Measurements from ENCODE around the gene NELL1. TPM values are rescaled to one million over a fixed set of nuclear protein-coding genes. Genes with fewer than 3 reads are reported as not detected.

The NELL1 gene
- total RNA-seq, 1 donor from 2014 or later = 0.29 TPM

DNA sequence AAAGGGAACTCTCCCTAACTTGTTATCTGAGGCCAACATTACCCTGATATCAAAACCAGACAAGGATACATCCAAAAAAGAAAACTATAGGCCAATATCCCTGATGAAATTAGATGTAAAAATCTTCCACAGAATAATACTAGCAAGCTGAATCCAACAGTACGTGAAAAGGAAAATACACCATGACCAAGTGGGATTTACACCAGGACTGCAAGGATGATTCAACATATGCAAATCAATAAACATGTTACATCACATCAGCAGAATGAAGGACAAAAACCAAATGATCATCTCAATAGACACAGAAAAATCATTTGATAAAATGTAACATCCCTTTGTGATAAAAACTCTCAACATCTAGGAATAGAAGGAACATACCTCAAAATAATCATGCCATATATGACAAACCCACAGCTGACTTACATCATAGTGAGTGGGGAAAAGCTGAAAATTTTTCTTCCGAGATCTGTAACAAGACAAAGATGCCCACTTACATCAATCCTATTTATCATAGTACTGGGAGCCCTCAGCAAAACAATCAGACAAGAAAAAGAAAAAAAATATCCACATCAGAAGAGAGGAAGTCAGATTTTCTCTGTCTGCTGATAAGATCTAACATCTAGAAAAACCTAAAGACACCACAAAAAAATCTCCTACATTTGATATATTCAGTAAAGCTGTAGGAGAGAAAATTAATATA, 820.2 kb downstream of the NELL1 start:
- H3K27ac Mint-ChIP-seq (ENCODE audit: unreplicated experiment) = no peak overlapping the region
- peaks cover 5% of the 10 kb centered on the region for H3K9me3 Mint-ChIP-seq (ENCODE audit: unreplicated experiment)
- H3K4me3 Mint-ChIP-seq (ENCODE audit: unreplicated experiment) = no peak overlapping the region
- H3K27me3 Mint-ChIP-seq (ENCODE audit: unreplicated experiment) = no peaks in the 10 kb centered on the region
- no peaks in the 10 kb centered on the region for H3K4me1 Mint-ChIP-seq (ENCODE audit: low read depth, unreplicated experiment)
- DNase-seq = no peak
- no peaks in the 10 kb centered on the region for H3K36me3 Mint-ChIP-seq (ENCODE audit: unreplicated experiment)
- TF ChIP-seq, protein P1, sequence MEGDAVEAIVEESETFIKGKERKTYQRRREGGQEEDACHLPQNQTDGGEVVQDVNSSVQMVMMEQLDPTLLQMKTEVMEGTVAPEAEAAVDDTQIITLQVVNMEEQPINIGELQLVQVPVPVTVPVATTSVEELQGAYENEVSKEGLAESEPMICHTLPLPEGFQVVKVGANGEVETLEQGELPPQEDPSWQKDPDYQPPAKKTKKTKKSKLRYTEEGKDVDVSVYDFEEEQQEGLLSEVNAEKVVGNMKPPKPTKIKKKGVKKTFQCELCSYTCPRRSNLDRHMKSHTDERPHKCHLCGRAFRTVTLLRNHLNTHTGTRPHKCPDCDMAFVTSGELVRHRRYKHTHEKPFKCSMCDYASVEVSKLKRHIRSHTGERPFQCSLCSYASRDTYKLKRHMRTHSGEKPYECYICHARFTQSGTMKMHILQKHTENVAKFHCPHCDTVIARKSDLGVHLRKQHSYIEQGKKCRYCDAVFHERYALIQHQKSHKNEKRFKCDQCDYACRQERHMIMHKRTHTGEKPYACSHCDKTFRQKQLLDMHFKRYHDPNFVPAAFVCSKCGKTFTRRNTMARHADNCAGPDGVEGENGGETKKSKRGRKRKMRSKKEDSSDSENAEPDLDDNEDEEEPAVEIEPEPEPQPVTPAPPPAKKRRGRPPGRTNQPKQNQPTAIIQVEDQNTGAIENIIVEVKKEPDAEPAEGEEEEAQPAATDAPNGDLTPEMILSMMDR (IDR thresholded peaks at IDR 0.05; ENCODE audit: partially characterized antibody, unreplicated experiment) = no peak

DNA sequence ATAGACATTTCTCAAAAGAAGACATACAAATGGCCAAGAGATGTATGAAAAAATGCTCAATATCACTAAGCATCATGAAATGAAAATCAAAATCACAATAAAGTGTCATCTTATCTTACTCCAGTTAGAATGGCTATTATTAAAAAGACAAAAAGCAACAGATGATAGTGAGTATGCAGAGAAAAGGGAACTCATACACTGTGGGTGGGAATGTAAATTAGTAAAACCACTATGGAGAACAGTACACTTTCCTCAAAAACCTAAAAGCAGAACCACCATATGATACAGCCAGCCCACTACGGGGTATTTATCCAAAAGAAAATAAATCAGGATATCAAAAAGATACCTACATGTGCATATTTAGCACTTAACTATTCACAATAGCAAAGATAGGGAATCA, 823.5 kb downstream of the NELL1 start:
- DNase-seq = no peak
- TF ChIP-seq, protein P1 (IDR thresholded peaks at IDR 0.05; ENCODE audit: partially characterized antibody, unreplicated experiment) = no peak
- no peak overlapping the region for H3K27ac Mint-ChIP-seq (ENCODE audit: unreplicated experiment)

DNA sequence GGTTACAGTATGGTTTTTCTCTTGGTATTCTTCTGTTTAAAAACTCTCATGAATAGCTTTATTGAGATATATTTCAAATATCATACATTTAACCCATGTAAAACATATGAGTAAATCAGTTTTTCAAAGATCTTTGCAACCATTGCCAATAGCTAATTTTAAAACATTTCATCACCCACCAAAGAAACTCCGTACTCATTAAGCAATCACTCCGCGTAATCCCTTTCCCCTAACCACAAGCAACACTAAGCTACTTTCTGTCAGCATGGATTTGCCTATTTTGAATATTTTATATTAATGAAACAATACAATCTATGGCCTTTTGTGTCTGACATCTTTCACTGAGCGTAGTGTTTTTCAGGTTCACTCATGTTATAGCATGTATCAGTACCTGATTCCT, 825.6 kb downstream of the NELL1 start:
- DNase-seq = no peak
- no peaks in the 10 kb centered on the region for H3K27me3 Mint-ChIP-seq (ENCODE audit: unreplicated experiment)

More for the DNA sequence above, 823.5 kb downstream of the NELL1 start:
- Mint-ChIP-seq H3K4me3 (ENCODE audit: unreplicated experiment) (no peak overlapping the region), H3K4me1 (ENCODE audit: low read depth, unreplicated experiment) (no peaks in the 10 kb centered on the region), H3K36me3 (ENCODE audit: unreplicated experiment) (no peaks in the 10 kb centered on the region), H3K9me3 (ENCODE audit: unreplicated experiment) (peaks cover 5% of the 10 kb centered on the region), H3K27me3 (ENCODE audit: unreplicated experiment) (no peaks in the 10 kb centered on the region)

DNA sequence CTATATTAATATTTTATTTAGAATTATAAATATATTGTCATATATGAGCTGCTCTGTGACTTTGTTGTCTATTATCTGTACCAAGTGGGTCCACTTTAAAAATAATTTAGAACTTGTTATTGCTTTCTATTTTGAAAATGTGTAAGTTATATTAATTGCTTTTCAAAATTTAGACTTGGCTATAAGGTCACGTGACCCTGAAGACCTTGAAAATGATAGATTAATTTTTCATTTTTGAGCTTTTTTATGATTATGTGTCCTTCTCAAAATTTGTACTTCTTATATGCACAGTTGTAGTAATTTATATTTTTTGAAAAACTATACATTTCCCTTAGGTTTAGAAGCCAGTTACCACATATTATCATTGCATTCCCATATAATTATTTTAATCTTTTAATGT, 826.5 kb downstream of the NELL1 start:
- Mint-ChIP-seq H3K4me3 (ENCODE audit: unreplicated experiment) (no peak overlapping the region), H3K4me1 (ENCODE audit: low read depth, unreplicated experiment) (no peaks in the 10 kb centered on the region), H3K27ac (ENCODE audit: unreplicated experiment) (no peak overlapping the region), H3K36me3 (ENCODE audit: unreplicated experiment) (no peaks in the 10 kb centered on the region), H3K9me3 (ENCODE audit: unreplicated experiment) (no peaks in the 10 kb centered on the region), H3K27me3 (ENCODE audit: unreplicated experiment) (no peaks in the 10 kb centered on the region)
- no peak for DNase-seq
- TF ChIP-seq, protein P1 (IDR thresholded peaks at IDR 0.05; ENCODE audit: partially characterized antibody, unreplicated experiment) = no peak

More for the DNA sequence above, 825.6 kb downstream of the NELL1 start:
- no peaks in the 10 kb centered on the region for H3K4me1 Mint-ChIP-seq (ENCODE audit: low read depth, unreplicated experiment)
- no peak overlapping the region for H3K4me3 Mint-ChIP-seq (ENCODE audit: unreplicated experiment)
- H3K9me3 Mint-ChIP-seq (ENCODE audit: unreplicated experiment) = peaks cover 4% of the 10 kb centered on the region
- no peak overlapping the region for H3K27ac Mint-ChIP-seq (ENCODE audit: unreplicated experiment)
- no peaks in the 10 kb centered on the region for H3K36me3 Mint-ChIP-seq (ENCODE audit: unreplicated experiment)
- TF ChIP-seq, protein P1 (IDR thresholded peaks at IDR 0.05; ENCODE audit: partially characterized antibody, unreplicated experiment) = no peak

DNA sequence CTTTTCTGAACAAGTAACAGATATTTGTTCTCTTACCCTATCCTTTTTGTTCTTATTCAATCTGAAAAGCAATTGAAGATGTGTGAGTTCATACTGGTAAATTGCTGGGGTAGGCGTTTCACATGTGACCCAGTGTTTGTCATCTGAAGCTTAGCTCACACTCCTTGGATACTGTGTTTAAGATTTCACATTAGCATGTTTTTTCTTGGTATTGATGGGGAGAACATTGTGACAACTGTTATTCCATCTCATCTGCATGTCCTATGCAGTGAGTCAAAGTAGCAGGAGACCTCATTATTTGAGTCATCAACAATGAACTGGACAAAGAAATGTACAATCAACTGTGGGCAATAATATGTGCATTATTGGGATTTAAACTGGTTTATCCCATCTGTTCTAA, 831.9 kb downstream of the NELL1 start:
- H3K9me3 Mint-ChIP-seq (ENCODE audit: unreplicated experiment) = no peaks in the 10 kb centered on the region
- H3K4me1 Mint-ChIP-seq (ENCODE audit: low read depth, unreplicated experiment) = no peaks in the 10 kb centered on the region
- H3K36me3 Mint-ChIP-seq (ENCODE audit: unreplicated experiment) = no peaks in the 10 kb centered on the region
- TF ChIP-seq, protein P1 (IDR thresholded peaks at IDR 0.05; ENCODE audit: partially characterized antibody, unreplicated experiment) = no peak
- H3K27ac Mint-ChIP-seq (ENCODE audit: unreplicated experiment) = no peak overlapping the region
- no peaks in the 10 kb centered on the region for H3K27me3 Mint-ChIP-seq (ENCODE audit: unreplicated experiment)
- no peak overlapping the region for H3K4me3 Mint-ChIP-seq (ENCODE audit: unreplicated experiment)
- no peak for DNase-seq
